Activated CD8-positive, alpha-beta memory T cell treated with anti-CD3 and anti-CD28 coated beads for 1 hour (primary cell): ENCODE results near the gene GEMIN2.
A peak's percentile ranks its signal among the peaks of the same experiment; 100 is the strongest.
"Not testable (repeated sequence)": the region's sequence is repeated elsewhere in the genome, so short reads cannot be mapped to it uniquely, and the experiment has no call there.

Experiments
- DNase-seq, 2 donors: peaks; one replicate each; pipeline ENCODE4 v3.0.0-alpha.2; 2020; ENCODE audit warnings: low read depth in 1 of 2; ENCODE audit errors: extremely low read depth in 1 of 2

GEMIN2 gene

DNA sequence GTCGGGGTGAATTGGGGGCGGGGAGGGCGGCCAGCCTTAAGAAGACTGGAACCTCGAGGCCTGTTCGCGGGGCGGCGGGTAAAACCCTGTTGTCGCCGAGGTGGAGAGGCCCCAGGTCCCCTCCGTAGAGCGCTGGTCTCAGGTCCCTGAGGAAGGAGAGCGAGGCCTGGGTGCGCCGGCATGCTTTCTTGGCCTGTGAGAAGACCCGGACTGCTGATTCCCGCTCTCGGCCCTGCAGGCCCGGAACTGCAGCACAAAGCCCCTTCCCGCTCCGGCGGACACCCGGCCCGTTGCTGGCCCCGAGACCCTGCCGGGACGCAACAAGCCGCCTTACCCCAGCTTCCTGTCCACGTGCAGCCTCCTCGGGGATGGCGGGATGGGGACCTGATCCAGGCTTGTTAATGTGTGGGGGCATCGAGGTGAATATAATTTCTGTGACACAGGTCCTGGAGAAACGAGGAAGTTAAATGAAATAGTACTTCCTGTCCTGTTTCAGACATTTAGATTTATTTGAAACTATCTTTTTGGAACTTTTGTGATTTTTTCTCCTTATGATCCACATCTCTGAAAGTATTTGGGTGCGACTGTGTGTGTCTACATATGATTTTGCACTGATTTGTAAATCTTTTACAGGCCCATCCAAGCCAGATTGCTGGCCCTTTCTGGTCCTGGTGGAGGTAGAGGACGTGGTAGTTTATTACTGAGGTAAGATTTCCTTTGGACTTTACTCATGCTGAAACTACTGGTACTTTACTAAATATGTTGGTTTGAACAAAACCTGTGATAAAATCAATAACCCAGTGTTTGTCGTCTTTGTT, 61.5 kb downstream of the GEMIN2 start:
- peak in 1 of 2 donors; percentile 10 for DNase-seq

- DNase-seq, result no peak
These were observed 62.4 kb downstream of the GEMIN2 start for GRCh38 chr14:39176263-39177167.

DNA sequence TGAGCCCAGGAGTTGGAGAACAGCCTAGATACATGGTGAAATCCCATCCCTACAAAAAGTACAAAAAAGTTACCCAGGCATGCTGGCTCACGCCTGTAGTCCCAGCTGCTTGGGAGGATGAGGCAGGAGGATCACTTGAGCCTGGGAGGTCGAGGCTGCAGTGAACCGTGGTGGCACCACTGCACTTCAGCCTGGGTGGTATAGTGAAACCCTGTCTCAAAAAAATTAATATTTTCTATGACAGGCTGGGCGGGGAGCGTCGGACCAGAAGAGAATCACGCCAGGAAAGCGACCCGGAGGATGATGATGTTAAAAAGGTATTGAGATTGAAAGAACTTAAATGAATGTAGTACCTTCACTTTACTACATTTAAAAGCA, 63.0 kb downstream of the GEMIN2 start:
- DNase-seq, result no peak

DNA sequence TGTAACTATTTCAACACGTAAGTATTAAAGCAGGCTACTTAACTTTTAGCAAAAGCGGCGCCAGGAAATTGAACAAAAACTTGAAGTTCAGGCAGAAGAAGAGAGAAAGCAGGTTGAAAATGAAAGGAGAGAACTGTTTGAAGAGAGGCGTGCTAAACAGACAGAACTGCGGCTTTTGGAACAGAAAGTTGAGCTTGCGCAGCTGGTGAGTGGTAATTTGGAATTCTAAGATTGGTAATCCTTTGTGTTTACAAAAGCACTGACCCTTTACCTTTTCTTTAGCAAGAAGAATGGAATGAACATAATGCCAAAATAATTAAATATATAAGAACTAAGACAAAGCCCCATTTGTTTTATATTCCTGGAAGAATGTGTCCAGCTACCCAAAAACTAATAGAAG, 64.9 kb downstream of the GEMIN2 start:
- no peak for DNase-seq

- no peak for DNase-seq
These were observed 66.4 kb downstream of the GEMIN2 start for GRCh38 chr14:39180553-39180952.

- no peak for DNase-seq
These were observed 67.0 kb downstream of the GEMIN2 start for GRCh38 chr14:39181026-39181692.

GRCh38 chr14:39181693-39182047, 67.5 kb downstream of the GEMIN2 start:
- no peak for DNase-seq

DNA sequence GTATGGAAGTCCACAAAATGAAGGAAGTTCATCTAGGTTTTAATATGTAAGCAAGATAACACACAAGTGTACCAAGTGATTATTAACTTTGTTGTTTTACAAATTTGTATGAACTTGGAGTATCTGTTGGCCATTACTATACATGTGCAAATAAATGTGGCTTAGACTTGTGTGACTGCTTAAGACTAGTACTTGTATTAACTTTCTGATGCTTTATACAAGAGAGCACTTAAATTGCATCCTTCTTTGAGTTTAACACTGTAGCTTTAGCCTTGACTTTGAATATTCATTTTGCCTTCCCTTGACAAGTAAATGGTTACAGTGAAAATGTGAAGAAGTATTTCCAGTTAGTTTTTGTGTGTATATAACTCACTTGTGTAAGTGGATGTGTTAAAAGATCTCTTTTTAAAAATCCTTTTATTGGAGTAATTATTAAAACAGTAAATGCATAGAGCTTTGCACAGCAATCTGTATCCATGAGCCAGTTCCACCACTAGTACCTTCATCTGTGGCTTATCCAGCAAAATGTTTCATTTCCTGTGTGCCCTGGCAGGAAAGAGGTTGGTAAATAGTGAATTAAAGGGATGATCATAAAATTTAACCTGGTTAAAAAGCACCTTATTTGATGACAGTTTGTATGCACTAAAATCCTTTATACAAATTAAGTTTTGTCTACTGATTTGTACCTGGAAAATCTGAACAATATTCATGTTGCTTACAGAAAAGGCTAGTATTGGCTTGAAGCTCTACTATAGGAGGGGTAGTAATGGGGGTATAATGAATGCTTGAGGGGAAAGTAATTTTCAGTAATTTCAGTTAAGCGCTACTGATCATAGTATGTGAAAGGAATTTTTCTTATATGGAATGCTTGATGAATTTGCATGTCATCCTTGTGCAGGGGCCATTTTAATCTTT, 68.9 kb downstream of the GEMIN2 start:
- no peak for DNase-seq

- not testable (repeated sequence) for DNase-seq
These were observed 69.5 kb downstream of the GEMIN2 start for GRCh38 chr14:39183685-39184003.

- no peak for DNase-seq
These were observed 70.6 kb downstream of the GEMIN2 start for GRCh38 chr14:39184628-39185255.

DNA sequence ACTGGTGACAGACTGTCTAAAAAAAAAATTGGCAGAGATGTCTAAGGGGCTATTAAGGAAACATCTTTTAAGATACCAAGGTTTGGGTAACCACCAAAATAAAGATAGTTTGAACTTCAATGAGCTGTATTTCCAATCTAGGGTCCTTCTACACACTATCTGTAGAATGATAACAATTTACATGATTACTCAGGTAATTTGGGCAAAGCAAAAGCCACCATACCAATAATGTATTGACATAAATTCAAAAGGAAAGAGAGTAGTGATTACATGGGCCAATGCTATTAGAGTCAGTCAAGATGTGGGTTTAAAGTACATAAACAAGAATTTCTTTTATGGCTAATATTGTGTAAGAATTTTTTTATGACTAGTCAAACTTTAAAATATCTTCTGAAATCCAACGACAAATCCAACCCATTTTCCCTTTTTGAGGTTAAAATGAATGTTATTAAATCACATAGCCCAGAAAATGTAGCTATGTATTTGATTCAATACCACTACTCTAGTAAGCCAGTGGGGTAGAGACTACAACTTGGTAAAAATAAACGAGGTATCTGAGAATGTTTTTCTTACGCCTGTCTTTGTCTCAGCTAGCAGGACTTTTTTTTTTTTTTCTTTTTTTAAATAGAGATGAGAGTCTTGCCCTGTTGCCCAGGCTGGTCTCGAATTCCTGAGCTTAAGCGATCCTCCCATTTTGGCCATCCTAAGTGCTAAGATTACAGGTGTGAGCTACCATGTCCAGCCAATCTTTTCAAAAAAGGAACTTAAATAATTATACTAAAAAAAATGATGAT, 71.3 kb downstream of the GEMIN2 start:
- DNase-seq, result no peak
